Breast epithelium (tissue), 3 donors: Measurements from ENCODE around the gene MYH9.

Experiments
- POLR2A ChIP-seq: fragments of 450-650 bp; IDR thresholded peaks from one replicate; pipeline ENCODE4 v1.6.1; 2016; ENCODE audit warnings: antibody characterized with exemption, mild to moderate bottlenecking, moderate library complexity
- POLR2AphosphoS5 ChIP-seq, 3 donors: sonication (generic); formaldehyde crosslinking; IDR thresholded peaks; one replicate each; pipeline ENCODE4 v1.6.1; 2017; ENCODE audit warnings: antibody characterized with exemption in 3 of 3
- TF ChIP-seq, protein P1 (sequence below), 3 donors: fragments of 450-650 bp; IDR thresholded peaks; one replicate each; pipeline ENCODE4 v1.5.1; 2016 to 2017; ENCODE audit warnings: antibody characterized with exemption in 3 of 3, mild to moderate bottlenecking in 3 of 3, moderate library complexity in 3 of 3

DNA sequence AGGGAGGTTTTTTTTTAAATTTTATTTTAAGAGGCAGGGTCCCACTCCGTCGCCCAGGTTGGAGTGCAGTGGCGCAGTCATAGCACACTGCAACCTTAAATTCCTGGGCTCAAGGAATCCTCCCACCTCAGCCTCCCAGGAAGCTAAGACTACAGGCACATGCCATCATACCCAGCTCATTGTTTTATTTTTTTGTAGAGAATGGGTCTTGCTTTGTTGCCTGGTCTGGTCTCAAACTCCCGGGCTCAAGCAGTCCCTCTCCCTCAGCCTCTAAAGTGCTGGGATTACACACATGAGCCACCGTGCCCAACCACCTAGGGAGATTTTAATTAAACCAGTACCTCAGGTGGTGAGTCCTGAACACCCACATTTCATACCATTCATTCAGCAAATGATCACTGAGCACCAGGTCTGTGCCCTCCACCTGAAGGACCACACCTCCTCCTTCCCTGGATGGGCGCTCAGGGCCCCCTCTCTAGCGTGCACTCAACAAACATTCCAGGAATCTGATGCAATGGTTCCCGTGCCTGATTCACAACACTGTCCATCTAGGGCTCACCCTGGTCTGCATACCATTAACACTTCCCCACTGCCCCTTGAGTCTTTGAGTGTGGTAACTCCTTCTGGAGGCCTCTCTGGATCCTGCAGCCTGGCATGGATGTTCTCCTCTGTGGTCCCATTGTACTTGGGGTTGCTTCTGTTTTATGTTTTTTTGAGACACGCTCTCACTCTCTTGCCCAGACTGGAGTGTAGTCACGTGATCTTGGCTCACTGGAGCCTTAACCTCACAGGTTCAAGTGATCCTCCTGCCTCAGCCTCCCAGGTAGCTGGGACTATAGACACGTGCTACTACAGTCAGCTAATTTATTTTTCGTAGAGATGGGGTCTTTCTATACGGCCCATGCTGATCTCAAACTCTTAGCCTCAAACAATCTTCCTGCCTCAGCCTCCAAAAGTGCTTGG is 9.6 kb upstream of the MYH9 start:
- TF ChIP-seq, protein P1, sequence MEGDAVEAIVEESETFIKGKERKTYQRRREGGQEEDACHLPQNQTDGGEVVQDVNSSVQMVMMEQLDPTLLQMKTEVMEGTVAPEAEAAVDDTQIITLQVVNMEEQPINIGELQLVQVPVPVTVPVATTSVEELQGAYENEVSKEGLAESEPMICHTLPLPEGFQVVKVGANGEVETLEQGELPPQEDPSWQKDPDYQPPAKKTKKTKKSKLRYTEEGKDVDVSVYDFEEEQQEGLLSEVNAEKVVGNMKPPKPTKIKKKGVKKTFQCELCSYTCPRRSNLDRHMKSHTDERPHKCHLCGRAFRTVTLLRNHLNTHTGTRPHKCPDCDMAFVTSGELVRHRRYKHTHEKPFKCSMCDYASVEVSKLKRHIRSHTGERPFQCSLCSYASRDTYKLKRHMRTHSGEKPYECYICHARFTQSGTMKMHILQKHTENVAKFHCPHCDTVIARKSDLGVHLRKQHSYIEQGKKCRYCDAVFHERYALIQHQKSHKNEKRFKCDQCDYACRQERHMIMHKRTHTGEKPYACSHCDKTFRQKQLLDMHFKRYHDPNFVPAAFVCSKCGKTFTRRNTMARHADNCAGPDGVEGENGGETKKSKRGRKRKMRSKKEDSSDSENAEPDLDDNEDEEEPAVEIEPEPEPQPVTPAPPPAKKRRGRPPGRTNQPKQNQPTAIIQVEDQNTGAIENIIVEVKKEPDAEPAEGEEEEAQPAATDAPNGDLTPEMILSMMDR (IDR thresholded peaks at IDR 0.05), result no peak
- TF ChIP-seq POLR2A, result no peak
- TF ChIP-seq POLR2AphosphoS5 (IDR thresholded peaks at IDR 0.05), result no peak
